Middle frontal gyrus (tissue), 1 donor: ENCODE results near the gene CLDN6.

Experiments used
- DNase-seq: peaks from one replicate; pipeline ENCODE4 v3.0.0-alpha.2; 2015; ENCODE audit warnings: low spot score; ENCODE audit errors: extremely low spot score

CLDN6 gene

GRCh38 chr16:3013998-3014690 lies 3.8 kb downstream of the CLDN6 start:
- no peak for DNase-seq

- no peak for DNase-seq
These were observed 4.5 kb downstream of the CLDN6 start for GRCh38 chr16:3013491-3013951.

GRCh38 chr16:3012828-3013420 lies 5.1 kb downstream of the CLDN6 start, which contains the start of gene CLDN9:
Gene CLDN9 (plus strand): TSS chr16:3012923. CDS start chr16:3013363, 440 bp downstream.
- DNase-seq: no peak

GRCh38 chr16:3012246-3012645 lies 5.7 kb downstream of the CLDN6 start:
- no peak for DNase-seq

- DNase-seq: no peak
These were observed 7.5 kb downstream of the CLDN6 start for GRCh38 chr16:3010510-3010909.

- DNase-seq: no peak
These were observed 8.2 kb downstream of the CLDN6 start for GRCh38 chr16:3009568-3010390.

DNA sequence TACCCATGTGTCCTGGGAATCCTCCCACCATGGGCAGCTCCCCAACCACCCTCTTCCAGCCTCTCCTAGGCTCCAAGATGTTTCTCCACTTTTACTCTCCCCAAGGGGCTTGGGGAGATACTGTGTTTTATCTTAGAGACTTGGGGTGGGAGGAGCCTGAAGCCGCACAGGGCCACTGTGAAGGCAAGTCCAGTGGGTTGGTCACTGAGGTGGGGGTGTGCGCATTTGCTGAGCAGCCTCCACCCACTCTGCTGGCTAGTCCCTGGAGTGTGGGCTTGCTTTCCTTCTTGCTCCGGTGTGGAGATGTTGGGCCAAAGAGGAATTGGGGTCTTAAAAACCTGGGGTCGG lies 9.3 kb downstream of the CLDN6 start:
- DNase-seq: no peak

DNA sequence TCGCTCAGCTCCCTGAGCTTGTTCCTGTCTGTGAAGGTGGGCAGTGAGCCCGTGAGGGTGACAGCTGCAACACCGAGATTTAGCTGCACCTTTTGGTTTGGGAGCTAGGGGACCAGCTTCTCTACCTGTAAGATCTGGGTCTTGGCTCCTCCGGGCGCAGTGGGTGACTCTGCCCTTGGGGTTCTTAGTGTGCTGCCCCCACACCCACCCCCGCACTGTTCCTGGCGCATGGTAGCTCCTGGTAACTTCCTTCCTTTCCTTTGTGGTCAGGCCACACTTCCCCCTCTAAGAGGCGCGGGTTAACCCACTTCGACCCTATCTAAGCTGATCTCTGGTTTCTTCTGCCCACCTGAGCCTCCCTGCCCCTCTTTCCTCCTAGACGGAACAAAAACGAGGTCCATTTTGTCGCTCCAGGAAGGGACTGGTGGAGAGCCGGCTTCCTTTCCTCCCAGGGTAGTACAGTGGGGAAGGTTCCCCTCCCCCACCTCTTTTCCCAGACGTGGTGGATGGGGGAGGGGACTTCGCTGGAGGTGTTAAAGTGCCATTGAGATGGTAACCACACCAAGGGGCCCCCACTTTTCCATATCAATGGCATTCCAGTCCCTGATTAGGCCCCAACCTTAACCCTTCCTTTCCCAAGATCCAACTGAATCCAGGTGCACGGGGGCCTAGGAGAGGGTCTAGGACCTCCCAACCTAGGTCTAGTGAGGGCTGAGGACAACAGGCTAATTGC lies 9.9 kb downstream of the CLDN6 start:
- DNase-seq: no peak

- DNase-seq: no peak
These were observed 10.7 kb downstream of the CLDN6 start for GRCh38 chr16:3007059-3007956.

DNA sequence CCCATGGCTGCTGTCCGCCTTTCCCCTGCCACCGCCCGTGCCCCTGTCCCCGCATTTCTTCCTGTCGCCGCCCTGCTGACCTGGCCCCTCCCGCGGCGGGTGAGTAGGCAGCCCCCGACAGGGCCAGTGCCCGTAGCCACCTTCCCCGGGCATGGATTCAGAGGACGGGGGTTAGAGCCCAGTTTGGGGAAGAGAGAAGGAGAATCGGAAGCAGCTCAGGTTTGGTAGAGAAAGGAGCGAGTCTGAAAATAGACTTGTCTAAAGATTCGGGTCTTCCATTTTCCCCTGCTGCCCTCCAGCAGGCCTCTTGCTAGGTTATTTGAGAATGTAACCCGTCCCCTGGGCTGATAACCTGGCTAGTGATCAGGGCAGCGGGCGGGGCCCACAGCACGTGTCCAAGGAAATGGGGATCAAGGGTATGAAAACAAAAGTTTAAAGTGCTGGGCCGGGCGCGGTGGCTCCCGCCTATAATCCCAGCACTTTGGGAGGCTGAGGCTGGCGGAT lies 13.2 kb downstream of the CLDN6 start:
- no peak for DNase-seq

- no peak for DNase-seq
These were observed 13.7 kb downstream of the CLDN6 start for GRCh38 chr16:3004319-3004718.

GRCh38 chr16:3003582-3004270 lies 14.3 kb downstream of the CLDN6 start:
- peak; percentile 94 for DNase-seq

GRCh38 chr16:3001316-3001715 lies 16.7 kb downstream of the CLDN6 start:
- DNase-seq: no peak

DNA sequence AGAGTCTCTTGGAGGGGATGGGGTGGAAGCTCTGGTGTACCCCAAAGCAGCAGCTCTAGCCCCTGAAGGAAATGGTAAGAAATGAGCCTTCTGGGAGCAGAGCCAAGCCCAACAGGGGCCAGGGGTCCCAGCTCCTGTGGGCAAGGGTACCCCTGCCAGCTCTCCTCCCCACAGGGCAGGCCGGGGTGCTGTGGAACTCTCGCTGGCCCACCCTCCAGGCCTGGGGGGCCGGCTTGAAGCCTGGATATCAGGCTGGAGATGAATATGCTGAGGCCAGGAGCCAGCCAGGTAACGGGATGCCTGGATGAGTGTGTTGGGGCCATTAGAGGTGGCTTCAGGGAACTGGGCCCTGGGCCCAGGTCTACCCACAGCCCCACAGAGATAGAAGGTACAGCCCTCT lies 17.4 kb downstream of the CLDN6 start:
- DNase-seq: no peak

DNA sequence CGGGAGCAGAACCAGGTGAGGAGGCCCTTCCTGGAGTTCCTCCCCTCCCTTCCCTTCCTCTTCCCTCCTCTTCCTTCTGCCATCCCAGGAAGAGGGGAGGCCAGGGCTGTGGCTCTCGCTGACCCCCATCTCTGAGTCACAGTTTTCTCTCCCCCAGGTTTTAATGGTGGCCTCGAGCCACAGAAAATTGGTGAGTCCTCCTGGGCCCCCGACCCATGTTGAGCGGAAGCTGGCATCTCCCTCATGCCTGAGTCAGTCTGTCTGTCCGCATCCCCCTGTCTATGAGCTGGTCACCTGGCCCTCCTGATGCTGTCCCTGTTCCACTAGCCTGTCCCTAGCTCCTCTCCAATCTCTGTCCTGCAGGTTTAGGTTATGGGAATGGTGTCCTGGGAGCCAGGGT lies 18.1 kb downstream of the CLDN6 start:
- no peak for DNase-seq

GRCh38 chr16:2996298-2996697 lies 21.7 kb downstream of the CLDN6 start:
- DNase-seq: no peak

DNA sequence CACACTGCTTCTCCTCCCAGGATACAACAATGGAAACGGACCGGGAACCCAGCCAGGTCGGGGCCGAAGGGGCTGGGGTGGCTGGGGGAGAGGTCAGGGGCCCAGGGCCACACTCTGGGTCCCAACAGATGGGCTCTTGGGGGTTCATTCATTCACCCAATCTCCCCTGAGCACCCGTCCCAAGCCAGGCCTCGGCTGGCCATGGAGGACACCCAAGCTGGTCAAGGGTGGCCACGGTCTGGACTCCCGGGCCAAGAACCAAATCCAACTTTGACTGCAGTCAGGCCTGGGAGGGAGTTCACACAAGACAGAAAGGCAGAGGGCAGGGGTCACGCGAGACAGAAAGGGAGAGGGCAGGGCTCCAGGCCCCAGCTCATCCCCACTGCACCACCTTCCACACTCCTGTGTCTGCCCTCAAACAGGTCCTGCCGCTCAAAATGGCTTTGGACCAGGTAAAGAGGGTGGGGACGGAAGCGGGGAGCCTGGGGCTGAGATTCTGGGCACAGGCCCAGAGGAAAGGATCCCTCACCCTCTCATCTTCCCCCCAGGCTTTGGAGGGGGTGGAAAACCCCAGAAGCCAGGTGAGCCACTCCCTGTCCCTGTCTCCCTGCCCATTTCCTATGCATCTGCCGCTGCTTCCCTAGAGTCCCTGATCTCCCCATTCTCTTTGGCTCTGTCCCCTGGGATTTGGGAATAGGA lies 25.5 kb downstream of the CLDN6 start:
- DNase-seq: no peak

DNA sequence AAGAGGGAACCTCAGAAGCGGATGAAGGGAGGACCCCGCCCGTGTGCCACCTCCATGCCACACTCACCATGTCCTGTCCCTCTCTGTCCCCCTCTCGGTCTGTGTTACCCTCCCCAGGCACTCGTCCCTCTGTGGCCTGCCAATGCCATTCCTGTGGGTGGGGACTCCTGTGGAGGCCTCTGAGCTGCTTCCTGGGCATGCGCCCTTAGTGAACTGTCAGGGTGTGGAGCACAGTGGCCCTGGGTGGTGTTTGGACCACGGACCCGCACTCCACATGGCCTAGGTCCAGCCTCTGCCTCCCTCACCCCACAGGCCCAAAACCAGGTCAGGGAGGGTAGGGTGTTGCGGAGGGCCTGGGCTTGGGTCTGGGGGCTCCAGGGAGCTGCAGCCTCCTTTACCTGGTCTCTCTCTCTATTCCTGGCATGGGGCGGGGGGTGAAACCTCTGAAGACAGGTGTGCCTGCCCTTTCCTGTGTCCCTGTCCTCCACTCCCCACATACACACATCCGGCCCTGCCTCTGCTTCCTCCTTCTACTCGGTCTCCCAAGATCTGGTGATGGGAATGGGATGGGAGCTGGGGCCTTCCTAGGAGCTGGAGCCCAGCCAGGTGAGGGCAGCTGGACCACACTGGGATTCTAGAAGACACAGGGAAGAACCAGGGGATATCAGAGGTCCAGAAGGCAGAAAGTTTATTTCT lies 26.3 kb downstream of the CLDN6 start:
- DNase-seq: no peak

- no peak for DNase-seq
These were observed 27.1 kb downstream of the CLDN6 start for GRCh38 chr16:2990891-2991290.
